Middle frontal gyrus (tissue), 1 donor: ENCODE measurements around the gene GNAZ.

Experiments
- DNase-seq: peaks from one replicate; pipeline ENCODE4 v3.0.0-alpha.2; 2015; ENCODE audit warnings: low spot score; ENCODE audit errors: extremely low spot score

GNAZ gene

DNA sequence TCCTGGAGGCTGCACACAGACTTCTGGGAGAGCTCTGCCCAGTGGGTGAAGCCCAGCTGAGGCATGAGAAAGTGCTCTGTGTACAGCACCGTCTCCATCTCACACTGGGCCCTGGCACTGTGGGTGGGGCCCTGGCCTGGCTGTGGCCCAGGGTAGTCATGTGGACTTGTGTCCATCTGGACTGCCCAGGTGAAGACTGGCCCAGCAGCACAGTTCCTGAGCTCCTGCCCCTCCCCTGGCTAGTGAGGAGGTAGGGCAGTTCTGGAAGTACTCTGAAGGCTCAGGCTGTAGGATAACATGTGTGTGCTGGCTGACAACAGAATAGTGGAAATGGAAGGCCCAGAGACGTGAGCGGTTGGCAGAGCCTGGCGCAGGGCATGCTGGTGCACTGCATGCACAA, 36.0 kb downstream of the GNAZ start:
- no peak for DNase-seq

GRCh38 chr22:23106906-23107367, 36.6 kb downstream of the GNAZ start:
- DNase-seq: no peak

GRCh38 chr22:23107487-23108248, 37.3 kb downstream of the GNAZ start:
- DNase-seq: no peak

GRCh38 chr22:23108249-23109078, 38.1 kb downstream of the GNAZ start:
- DNase-seq: no peak

DNA sequence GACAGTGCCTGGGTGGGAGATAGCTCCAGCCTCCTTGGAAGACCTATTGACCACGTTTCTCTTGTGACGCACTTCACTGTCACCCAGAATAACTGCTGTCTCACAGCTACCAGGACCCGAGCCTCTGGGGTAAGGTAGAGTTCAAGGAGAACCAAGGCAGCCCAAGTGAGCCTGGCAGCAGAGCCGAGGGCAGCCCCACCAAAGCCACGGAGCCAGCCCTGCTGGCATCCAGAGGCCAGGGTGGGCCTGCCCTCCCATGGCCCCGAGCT, 38.7 kb downstream of the GNAZ start:
- no peak for DNase-seq

DNA sequence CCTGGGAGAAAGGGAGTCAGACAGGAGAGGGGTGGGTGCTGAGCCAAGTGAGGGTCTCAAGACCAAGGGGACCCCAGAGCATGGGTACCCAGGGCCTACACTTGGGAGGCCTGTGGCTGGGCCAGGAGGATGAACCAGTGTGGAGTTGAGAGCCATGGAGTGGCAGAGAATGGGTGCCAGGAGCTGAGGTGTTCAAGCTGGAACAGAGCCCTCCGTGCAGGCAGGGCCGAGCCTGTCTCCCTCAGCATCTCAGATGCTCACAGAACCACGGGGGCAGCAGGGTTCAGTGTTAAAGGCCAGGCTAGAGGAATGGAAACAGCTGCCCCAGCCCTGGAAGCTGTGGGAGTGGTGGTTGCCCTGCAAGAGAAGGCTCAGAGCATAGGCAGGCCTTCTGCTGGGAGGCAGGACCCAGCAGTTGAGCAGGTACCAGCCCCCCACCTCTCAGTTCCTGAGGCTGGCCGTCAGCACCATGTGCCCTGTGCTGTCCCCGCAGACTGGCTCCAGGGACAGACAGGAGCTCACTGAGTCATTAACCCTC, 39.2 kb downstream of the GNAZ start:
- no peak for DNase-seq

- no peak for DNase-seq
Measured at GRCh38 chr22:23110190-23110921, 40.0 kb downstream of the GNAZ start.

- no peak for DNase-seq
Measured at GRCh38 chr22:23110922-23111527, 40.7 kb downstream of the GNAZ start.

GRCh38 chr22:23112472-23113012, 42.2 kb downstream of the GNAZ start:
- no peak for DNase-seq

DNA sequence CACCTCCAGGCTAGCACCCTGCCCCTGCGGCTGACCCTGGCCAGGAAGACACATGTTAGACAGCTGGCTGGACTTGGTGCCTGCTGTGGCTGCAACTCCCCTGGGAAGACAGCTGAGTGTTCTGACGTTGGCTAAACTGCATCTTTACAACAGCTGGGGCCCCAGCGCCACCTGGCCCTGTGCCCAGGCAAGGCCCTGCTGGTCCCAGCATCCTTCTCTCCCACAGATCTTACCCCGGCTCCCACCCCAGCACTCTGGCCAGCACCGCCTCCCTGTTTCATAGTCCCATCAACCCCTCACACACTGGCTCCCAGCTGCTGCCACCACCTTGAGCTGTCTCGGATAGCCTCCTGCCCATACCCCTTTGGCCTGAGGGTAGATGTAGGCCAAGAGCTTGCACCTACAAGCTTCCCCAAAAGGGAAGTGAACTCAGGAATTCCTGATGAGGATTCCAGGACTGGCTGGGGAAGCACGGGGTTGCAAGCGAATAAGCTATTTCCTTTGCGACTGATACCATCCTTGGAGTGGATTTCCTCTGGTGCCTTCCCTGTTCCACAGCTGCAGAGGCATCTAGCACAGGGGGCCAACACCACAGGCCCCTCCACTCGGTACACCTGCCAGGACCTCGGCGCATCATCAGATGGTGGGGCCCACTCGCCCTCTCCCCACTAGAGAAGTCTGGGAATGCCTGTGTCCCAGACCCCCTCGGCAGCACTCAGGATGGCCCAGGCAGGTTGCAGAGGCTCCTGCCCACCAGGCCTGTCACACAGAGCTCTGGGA, 42.9 kb downstream of the GNAZ start:
- DNase-seq: peak; percentile 34

- peak; percentile 76 for DNase-seq
Measured at GRCh38 chr22:23113847-23114720, 43.8 kb downstream of the GNAZ start.

DNA sequence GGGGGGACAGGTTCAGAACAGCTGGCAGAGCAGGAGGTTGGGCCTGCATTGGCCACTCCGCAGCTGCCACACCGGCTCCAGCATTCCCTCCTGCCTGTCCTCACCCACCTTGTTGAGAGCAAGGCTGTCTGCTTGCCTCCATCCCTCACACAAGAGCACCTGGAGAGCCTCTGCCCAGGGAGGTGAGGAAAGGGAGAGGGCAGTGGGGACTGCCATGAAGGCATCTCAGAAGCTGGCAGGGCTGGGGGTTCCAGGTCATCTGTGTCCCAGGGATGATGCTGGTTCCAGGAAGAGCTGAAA, 44.4 kb downstream of the GNAZ start:
- DNase-seq: no peak

GRCh38 chr22:23115369-23115768, 45.0 kb downstream of the GNAZ start:
- DNase-seq: no peak

DNA sequence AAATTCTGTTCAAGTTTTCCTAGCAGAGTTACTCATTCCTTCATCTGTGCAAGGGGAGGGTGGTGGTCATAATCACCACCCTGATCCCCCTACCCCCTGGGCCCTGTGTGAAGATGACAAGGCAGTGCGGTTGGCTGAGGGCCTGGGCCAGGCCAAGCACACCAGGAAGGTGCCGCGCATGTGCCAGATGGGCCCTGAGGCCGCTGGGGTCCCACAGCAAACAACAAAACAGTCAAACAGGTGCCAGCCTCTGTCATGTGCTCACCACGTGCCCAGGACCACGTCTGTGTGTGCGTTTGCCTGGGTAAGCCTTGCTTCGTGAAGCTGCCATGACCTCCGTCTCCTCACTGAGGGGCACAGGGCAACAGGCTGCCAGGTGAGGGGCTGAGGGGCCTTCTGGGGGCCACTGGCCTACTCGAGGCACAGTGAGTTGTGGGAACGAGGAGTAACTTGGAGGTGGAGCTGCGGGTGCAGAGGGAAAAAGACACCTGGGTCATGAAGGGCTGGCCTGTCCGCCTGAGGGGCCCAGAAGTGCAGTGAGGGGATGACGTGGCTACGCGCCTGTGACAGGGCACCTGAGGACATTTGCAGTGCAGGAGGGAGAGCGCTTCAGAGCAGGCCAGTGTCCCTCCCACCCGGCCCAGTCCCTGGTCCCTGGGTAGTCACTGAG, 45.6 kb downstream of the GNAZ start:
- DNase-seq: no peak

DNA sequence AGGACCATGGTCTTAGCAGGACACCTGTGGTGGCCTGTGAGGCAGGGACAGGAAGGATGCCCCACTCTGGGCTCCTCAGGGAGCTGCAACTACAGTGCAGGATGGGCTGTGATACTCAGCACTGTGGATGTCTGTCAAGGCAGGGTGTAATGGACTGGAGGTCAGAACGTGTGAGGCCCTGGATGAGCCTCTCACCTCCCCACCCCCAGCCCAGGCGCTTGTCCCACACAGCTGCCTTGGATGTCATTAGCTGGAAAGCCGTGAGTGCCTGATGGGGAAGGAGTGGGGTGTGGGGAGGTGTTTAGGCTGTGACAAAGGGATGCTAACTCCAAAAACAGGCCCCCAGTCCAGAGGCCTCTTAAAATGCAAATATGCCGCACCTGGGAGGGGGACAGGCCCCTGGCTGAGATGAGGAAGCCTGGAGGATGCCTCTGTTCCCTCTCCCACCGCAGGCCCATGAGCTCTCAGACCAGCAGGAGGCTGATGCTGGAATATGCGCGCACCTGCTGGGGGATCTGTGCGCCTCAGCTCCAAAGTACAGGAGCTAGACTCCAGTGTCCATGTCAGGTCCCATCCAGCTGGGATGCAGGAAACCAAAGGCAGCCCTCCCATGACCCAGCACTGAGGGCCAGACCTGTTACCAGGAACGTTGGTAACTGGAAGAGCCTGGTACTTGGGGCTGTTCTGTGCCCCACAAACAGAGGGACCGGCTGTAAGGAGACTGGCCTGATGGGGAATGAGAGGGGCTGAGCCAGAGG, 46.4 kb downstream of the GNAZ start:
- DNase-seq: no peak

GRCh38 chr22:23117275-23117674, 47.0 kb downstream of the GNAZ start:
- DNase-seq: no peak

- DNase-seq: no peak
Measured at GRCh38 chr22:23117891-23118646, 47.8 kb downstream of the GNAZ start.
